Activated CD4-positive, alpha-beta T cell treated with anti-CD3 and anti-CD28 coated beads, Interleukin-2, amount 50 U/mL, for 1 hour (primary cell): ENCODE results near the gene DNAH11.
"Not testable (repeated sequence)": the region's sequence is repeated elsewhere in the genome, so short reads cannot be mapped to it uniquely, and the experiment has no call there.

Source experiments
- DNase-seq: peaks from one replicate; pipeline ENCODE4 v3.0.0-alpha.2; 2020

The DNAH11 gene

DNA sequence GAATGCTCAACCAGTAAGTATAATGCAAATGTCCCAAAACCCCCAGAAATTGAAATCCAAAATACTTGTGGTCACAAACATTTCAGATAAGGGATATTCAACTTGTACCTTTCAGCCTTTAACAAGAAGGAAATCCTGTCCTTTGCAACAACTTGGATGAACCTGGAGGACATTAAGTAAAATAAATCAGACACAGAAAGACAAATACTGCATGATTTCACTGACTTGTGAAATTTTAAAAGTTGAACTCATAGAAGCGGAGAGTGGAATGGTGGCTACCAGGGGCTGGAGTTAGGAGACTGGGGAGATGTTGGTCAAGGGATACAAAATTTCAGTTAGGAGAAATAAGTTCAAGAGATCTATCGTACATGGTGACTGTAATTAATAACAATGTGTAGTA is 187.6 kb downstream of the DNAH11 start:
- DNase-seq: no peak

DNA sequence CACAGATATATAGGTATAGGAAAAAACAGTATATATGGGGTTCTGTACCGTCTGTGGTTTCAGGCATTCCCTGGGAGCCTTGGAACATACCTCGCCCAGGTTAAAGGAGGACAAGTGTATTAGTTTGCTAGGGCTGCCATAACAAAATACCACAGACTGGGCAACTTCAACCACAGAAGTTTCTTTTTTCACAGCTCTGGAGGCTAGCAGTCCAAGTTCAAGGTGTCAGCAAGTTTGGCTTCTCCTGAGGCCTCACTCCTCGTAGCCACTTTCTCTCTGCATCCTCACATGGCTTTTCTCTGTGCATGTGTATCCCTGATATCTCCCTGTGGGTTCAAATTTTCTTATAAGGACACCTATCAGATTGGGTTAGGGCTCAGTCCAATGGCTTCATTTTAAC is 189.1 kb downstream of the DNAH11 start:
- no peak for DNase-seq

DNA sequence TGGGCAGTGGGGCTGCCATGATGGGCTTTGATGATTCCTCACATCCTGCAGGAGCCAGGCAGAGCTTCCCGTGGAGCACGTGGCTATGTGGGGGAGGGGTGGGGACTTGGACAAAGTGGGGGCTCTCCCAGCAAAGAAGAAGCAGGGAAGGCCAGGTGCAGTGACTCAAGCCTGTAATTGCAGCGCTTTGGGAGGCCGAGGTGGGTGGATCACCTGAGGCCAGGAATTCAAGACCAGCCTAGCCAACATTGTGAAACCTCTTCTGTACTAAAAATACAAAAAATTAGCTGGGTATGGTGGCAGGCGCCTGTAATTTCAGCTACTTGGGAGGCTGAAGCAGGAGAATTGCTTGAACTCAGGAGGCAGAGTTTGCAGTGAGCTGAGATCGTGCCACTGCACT is 190.1 kb downstream of the DNAH11 start:
- DNase-seq: not testable (repeated sequence)

DNA sequence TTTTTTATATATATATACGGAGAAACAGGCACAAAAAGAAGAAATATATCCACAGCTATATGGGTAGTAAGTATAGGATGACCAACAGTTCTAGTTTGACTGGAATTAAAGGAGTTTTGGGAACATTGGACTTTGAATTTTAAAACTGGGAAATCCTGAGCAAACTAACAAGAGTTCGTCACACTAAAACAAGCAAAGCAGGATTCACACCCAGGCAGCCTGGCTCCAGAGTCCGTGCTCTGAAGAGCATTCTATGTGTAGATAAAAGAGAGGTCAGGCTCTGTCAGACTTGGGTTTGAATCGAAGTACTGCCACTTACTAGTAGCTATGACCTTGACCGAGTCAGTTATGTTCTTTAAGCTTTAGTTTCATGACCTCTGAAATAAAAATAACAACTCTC is 191.0 kb downstream of the DNAH11 start:
- DNase-seq: no peak

DNA sequence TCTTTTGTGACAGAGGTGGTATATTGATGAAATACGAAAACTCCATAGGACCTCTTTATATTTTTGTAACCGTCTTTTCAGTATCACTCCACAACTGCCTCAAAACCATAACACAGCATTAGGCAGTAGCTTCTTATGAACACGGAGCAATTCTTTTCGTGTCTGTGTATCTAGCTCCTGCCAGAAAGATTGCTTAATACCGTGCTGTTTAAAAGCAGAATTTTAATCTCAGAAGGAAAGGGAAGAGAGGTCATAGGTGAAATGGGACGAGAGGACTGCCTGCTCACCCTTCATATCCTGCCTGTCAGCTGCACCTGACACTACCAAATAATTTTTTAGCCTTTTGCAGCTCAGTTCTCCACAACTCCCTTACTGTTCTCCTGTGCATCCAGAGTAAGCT is 200.7 kb downstream of the DNAH11 start:
- no peak for DNase-seq

DNA sequence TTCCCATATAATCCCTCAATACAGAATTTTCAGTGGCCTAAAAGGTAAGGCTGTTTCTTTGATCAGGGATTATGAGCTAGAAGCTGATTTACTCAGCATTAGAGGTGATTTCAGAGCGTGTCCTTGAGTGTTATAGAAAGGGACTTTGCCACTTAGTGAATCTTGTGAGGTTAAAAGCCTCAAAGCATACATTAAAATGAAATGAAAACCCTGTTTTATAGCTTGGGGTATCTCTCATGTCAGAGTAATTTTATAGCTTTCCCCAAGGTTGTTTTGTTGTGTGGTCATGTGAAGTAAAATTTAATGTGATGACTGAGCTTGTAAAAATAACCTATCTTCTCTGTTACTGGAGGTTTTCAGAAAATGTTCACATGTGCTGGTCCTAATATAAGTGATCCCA is 204.1 kb downstream of the DNAH11 start:
- DNase-seq: no peak

DNA sequence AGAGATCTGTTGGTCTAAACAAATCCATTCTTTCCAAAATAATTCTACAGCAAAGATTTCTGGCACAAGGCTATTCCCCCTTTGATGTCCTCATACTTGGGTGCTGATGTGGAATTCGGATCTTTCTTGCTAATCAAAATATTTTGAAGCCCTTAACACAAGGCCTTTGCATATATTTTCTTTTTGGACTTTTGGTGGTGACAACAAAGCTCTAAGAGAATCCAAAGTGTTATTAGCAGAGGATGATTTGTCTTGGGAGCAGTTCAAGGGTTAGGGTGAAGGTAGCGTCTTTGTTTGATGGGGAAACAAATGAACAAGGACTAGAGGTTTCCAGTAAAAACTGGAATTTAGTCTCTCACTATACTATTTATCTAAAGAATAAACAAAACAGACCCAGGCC is 205.0 kb downstream of the DNAH11 start:
- no peak for DNase-seq

DNA sequence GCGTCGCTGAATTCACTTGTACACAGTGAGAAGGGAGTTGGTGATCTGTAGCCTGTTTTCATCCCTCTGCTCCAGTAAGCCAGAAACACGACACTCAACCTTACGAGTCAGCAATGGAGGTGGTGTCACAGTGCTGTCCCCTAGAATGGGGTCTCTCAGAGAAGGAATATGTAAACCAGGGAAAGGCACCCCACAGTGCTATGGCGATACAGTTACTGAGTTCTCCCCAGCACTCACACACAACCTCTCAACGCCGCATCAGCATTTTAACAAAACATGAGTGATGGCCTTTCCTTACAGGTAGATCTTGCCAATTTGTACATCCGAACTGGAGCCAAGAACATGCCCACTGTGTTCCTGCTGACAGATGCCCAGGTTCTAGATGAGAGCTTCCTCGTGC is 206.5 kb downstream of the DNAH11 start:
- no peak for DNase-seq

DNA sequence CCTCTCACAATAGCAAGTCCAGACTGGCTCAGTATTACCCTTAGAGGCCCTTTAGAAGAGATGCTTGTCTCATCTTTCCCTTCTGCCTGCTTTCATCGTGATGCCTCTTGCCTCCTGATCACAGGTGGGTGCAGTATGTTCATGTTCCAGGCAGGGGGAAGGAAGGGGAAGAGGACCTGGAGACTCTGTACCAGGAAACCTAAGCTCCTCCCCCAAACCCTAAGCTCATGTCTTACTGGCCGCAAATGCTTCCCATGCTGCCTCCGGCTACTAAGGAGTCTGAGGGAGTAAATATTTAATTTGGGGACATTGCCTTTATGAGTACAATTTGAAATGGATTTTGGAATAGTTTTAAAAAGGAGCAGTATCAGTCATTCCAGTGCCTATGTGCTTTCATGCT is 210.2 kb downstream of the DNAH11 start:
- DNase-seq: no peak

DNA sequence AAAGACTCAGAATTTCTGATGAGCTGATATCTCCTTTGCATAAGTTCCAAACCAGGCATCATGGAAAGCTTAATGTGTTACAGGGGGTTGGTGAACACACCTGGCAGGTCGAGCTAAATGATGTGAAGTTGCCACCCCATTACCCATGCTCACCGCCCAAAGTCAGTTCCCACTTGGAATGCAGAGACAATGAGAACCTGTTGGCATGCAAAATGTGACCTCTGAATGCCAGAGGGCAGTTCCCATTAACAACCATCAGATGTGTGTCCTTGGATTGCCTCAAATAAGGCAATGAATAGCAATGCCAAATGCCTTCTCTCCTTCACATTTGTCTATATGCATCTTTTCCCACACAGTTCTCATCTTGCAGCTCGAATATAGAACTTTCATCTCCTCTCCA is 212.1 kb downstream of the DNAH11 start:
- no peak for DNase-seq

DNA sequence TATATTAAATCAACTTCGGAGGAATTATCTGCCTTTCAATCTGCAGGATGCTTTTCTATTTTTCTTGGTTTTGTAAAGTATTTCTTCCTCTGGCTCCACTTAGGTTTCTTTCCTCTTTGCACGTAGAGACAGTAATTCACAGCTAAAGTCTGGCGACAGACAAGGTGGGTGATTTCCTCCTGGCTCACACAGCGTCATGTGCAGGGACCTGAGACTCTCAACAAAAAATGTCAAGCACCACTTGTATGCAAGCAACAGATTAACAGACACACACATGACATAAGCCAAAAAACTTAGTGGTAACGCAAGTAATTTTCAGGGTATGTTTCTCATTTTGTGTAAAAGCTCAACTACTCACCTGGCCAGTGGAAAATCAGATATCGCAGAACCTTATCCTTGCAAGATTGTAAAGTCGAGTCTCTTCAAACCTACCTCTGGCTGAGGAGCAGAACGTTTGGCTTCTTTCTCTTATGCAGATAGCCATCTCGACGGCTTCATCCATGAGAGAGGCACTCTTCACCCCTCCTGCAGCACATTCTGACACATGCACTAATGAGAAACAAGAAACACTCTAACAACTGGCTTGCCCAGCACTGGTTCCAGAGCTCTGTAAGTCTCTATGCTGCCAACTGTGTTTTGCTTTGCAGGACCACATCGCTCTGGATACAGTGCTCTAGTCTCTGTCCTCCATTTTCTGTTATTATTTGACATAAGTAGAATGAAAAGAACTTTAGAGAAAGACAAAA is 214.9 kb downstream of the DNAH11 start:
- no peak for DNase-seq

DNA sequence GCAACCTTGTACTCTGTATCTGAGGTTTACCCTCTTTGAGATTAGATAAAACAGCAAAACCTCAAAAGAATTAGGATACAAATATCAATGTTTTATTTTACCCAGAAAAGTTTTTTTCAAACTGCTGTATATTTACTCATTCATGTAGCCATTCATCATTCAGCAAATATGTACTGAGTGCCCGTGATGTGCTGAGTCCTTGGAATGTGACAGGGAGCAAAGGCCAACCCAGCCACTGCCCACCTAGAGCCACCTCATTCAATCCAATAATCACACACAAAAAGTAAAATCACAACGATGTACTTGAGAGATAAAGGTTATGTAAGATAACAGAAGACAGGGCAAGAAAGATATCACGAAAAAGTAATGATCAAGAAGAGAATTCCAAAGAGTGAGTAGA is 215.4 kb downstream of the DNAH11 start:
- no peak for DNase-seq

DNA sequence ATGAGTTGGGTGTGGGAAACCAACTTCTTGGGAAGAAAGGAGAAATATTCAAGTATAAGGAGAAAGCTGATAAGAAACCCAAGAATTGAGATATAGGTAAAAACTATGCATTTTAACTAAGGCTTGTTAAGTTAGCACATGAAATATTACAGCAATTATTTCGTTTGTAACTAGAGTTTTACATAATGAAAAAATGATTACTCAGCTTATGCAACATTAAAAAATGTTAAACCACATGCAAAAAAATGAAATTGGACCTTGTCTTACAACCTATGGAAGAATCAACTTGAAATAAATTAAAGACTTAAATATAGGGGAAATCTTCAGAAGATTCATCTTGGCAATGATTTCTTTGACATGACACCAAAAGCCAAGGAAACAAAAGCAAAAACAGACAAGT is 219.6 kb downstream of the DNAH11 start:
- DNase-seq: no peak

DNA sequence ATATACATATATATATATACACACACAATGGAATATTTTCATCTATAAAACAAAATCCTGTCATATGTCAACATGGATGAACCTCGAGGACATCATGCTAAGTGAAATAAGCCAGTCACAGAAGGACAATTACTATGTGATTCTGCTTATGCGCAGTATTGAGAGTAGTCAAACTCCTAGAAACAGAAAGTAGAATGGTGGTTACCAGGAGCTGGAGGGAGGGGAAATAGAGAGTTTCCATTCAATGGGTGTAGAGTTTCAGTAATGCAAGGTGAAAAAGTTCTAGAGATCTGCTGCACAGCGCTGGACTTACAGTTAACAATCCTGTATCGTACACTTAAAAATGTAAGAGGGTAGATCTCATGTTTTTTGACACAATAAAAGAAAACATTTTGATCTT is 221.0 kb downstream of the DNAH11 start:
- no peak for DNase-seq

DNA sequence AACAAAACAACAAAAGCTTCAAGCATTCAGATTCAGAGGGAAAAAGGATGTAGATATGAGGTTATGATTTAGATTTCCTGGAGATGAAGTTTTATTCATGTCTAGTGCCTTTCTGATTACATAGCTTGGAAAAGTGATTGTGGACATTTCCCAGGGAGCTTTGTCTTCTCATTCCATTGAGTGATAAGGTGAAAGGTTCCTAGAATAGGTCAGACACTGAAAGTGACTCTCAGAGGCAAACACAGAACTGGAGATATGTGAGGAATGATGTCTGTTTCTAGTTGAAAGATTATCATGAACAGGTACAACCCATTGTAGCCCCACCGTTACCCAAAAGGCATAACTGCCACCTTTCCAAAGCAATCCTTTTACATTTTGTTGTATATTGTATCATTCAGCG is 223.4 kb downstream of the DNAH11 start:
- DNase-seq: no peak

DNA sequence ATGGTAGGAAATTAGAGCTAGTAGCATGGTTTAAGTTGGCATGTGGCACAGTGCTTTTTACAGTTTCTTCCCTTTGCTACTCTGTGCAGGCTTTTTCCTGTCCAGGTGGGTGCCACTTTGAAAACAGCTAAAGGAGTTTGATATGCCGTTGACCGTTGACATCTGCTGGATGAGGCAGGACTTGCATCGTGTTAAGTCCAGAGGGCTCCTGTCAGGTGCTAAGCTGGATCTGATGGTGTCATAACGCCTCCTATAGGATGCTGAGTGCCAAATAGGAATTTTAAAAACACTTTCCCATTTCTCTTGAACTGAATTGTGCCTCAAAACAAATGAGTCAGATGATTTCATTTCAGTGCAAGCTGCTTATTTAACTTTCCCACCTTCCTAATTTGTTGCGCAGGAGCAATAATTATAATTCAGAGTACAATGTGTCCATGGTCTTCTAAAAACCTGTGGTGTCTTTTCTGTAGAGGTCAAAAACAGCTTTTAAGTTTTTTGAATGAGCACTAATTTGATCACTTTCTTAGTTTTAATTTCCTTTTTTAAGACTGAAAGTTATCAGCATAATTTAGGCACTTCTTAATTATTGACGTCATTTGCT is 224.6 kb downstream of the DNAH11 start:
- DNase-seq: peak; percentile 4

DNA sequence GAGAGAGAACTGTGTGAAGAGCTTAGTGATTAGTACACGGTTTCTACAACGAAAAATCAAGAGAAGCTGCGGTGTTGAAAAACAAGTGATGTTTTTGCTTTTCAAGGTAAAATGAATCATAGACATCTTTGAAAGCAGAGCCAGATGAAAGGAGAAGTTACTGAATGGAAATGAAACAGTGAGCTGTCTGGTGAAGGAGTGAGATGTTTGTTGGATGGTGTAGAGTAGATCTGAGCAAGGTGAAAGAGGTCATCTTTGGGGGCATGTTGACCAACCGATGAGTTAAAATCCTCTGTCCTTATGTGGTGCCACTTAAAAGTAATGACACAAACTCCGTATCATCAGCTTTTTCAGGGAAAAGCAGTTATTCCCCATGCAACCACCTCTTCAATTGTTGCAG is 225.4 kb downstream of the DNAH11 start:
- DNase-seq: no peak

DNA sequence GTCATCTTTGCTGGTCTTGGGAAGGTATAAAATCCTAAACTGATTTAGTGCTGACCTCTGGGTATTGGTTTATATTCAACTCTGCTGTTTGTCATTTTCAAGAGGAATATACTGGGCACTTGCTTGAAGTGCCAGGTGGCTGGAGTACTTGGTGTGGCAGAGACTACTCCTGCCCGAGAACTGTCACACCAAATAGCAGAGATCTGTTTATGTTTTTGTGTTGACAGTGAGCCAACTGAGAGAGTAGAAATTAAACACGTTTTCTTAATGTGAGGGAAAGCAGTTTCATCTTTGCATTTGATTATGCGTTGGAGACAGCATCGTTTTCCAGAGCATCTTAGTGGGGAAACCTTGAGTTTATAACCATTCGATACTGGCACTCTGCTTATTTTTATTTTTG is 228.4 kb downstream of the DNAH11 start:
- DNase-seq: no peak

DNA sequence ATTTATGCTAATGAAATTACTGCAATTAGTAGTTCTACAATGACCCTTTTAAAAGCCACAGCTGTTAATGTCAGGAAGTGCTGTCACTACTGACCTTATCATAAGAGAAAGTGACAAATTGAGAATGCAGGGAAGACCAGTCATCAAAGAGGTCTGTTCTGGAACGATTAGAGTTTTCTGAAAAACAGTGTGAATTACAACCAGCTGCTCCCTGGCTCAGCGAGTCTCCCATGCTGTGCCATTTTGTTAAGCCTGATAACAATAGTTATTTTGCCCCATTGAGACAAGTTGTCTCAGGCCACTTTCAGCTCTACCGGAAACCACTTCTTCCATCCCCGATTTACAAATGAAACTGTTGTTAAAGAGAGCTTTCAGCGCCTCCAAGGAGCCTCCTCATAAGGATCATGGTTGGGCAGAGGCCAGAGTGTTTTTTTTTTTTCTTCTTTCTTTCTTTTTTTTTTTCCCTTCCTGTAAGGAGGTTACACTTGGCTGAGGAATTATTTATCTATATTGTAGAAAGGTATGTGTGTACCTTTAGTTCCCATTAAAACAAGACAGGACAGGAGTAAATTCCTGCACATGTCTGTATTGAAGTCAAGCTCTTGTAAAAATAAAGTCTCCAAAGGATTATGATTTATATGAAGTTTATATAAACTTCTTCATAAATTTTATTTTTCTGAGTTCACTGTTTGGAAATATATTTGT is 229.2 kb downstream of the DNAH11 start:
- DNase-seq: no peak

DNA sequence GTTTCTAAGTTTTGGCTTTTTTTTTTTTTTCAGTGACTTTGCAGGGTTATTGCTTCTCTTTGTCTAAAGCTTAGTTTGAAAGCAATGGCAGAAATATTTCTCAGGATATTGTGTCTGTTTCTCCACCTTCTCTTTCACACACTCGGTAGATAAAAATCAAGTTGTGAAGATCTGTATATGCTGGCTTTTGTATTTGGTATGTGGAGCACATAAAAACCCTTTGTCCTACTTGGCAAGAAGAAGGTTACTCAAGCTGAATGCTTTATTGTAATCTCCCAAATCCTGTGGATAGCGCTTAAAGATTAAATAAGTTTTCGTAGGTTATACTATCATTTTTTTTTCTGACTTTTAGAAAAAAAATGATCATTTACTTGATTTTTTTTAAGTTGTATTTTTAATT is 230.5 kb downstream of the DNAH11 start:
- DNase-seq: no peak

DNA sequence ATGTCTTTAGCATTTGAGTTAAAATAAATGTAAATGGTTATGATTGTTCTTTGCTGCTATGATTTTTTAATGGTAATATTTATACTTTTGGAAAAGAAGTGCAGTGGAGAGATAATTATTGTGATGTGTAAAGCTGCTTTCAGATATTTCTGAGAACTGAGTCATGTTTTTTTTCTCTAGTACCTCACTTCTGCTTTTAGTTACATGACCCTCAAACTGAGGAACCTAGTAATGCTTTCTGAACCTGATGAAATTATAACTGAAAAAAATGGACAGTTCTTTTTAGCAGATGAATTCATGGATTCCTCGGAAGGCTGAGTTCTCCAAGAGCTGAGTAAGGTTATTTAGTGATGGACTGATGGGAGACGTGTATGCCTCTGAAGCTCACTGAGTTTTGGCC is 235.1 kb downstream of the DNAH11 start:
- no peak for DNase-seq

DNA sequence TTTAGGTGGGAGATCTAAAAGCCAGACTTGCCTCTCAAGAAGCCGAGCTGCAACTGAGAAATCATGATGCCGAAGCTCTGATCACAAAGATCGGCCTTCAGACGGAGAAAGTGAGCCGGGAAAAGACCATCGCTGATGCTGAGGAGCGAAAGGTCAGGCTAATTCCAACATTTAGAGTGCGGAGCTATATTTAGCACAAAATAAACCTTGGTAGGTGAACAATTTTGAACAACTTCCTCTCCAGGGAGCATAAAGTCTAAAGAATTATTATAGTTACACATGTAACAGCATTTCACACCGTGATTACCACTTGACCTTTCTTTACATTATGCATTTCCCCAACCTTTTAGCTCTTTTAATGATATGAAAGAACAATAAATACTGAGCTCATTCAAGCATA is 236.1 kb downstream of the DNAH11 start:
- DNase-seq: no peak

DNA sequence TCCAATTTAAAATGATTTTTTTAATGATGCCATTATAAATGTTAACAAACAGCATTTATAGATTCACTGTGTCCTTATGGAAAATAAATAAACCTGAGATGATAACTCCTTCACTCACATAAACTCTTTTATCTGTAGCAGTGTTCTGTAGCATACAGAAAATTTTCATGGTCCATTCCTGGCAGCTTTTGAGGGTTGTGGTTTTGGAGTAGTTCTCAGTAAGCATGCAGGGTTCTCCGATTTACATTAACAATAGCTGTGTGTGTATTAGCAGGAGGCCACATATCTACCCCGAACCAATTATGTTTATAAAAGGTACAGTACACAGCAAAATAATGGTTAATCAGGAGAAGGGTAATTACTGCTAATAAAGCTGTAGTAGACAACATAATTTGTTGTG is 240.2 kb downstream of the DNAH11 start:
- DNase-seq: no peak

DNA sequence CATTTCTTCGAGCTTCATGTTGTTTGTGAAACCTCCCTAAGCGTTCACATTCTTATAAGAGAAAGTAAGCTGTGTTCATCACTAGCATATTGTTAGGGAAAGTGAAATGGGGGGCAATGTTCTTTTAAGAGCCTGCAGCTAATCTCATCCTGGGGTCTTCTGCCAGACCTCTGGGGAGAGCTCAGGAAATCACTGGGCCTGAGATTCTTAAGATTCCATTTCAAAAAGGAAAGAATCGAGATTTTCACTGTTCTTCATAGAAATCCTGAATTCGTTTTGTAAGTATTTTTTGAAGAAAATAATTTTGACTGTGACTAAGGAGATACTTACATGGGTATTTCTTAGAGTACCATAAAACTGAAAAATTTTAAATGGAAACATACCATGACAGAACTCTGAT is 242.2 kb downstream of the DNAH11 start:
- no peak for DNase-seq

DNA sequence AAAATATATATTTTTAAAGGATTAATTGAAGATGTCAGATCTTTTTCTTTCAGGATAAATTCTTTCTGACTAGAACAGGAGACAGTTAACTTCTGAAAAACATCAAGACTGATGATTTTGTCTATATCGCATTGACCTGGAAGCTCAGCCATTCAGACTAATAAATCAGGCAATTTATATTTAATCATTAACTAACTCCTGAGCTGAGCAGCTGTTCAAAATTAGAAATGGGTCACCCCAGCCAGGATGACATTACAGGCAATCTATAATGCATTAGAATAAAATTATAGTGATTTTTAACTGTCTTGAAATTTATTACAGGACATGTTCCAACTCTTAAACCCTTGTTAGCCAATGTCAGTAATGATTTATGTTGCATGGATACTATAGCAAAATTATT is 263.0 kb downstream of the DNAH11 start:
- DNase-seq: no peak
